ENCODE data around the gene GBA3.

GRCh38 chr4:22824091-22824490 is 131.4 kb downstream of the GBA3 start:
- TF ChIP-seq EZH2 (IDR thresholded peaks at IDR 0.05) (no peak), CTCF (IDR thresholded peaks at IDR 0.05 in 2 of 3, conservative IDR thresholded peaks at IDR 0.05 in 1 of 3; ENCODE audit: borderline replicate concordance in 1 of 3, insufficient read depth in 1 of 3, low read depth in 2 of 3, low read length in 2 of 3) (no peak), SIN3A (IDR thresholded peaks at IDR 0.05; ENCODE audit: low read depth) (no peak), RAD21 (IDR thresholded peaks at IDR 0.05; ENCODE audit: low read depth) (no peak), POLR2A (IDR thresholded peaks at IDR 0.05; ENCODE audit: borderline replicate concordance, extremely low read depth, insufficient read depth, insufficient read length) (no peak), POLR2AphosphoS5 (IDR thresholded peaks at IDR 0.05; ENCODE audit: low read depth, low read length) (no peak), ZFX (IDR thresholded peaks at IDR 0.05) (no peak), YY1 (IDR thresholded peaks at IDR 0.05; ENCODE audit: extremely low read depth, insufficient replicate concordance, low read depth, low read length) (no peak)
